Activated naive CD4-positive, alpha-beta T cell treated with anti-CD3 and anti-CD28 coated beads, Interleukin-2, amount 50 U/mL, for 24 hours (primary cell): Measurements from ENCODE around the gene ARHGAP22.

ENCODE experiments used
- H3K27ac Mint-ChIP-seq: one replicate; pipeline ENCODE4 v1.8.0; 2021; ENCODE audit warnings: mild to moderate bottlenecking, mixed read lengths
- H3K27me3 Mint-ChIP-seq: one replicate; pipeline ENCODE4 v1.8.0; 2021; ENCODE audit warnings: mixed read lengths
- H3K36me3 Mint-ChIP-seq: one replicate; pipeline ENCODE4 v1.8.0; 2021; ENCODE audit warnings: mixed read lengths
- H3K4me1 Mint-ChIP-seq: one replicate; pipeline ENCODE4 v1.8.0; 2021; ENCODE audit warnings: mixed read lengths
- H3K4me3 Mint-ChIP-seq: one replicate; pipeline ENCODE4 v1.8.0; 2021; ENCODE audit warnings: mild to moderate bottlenecking, mixed read lengths
- H3K9me3 Mint-ChIP-seq: one replicate; pipeline ENCODE4 v1.8.0; 2021; ENCODE audit warnings: mixed read lengths

The ARHGAP22 gene

GRCh38 chr10:48614481-48615390, 9.9 kb upstream of the ARHGAP22 start:
- no peaks in the 10 kb centered on the region for H3K36me3 Mint-ChIP-seq
- no peak overlapping the region for H3K4me3 Mint-ChIP-seq
- H3K27ac Mint-ChIP-seq, result no peak overlapping the region
- no peaks in the 10 kb centered on the region for H3K4me1 Mint-ChIP-seq
- peaks cover 15% of the 10 kb centered on the region for H3K27me3 Mint-ChIP-seq
- H3K9me3 Mint-ChIP-seq, result peaks cover 5% of the 10 kb centered on the region

- no peak overlapping the region for H3K27ac Mint-ChIP-seq
- H3K9me3 Mint-ChIP-seq, result peaks cover 5% of the 10 kb centered on the region
- no peaks in the 10 kb centered on the region for H3K36me3 Mint-ChIP-seq
- no peak overlapping the region for H3K4me3 Mint-ChIP-seq
- peaks cover 11% of the 10 kb centered on the region for H3K27me3 Mint-ChIP-seq
- H3K4me1 Mint-ChIP-seq, result no peaks in the 10 kb centered on the region
Observed at GRCh38 chr10:48613016-48613415, 8.1 kb upstream of the ARHGAP22 start.

GRCh38 chr10:48612236-48612943, 7.5 kb upstream of the ARHGAP22 start:
- peaks cover 5% of the 10 kb centered on the region for H3K9me3 Mint-ChIP-seq
- H3K4me1 Mint-ChIP-seq, result no peaks in the 10 kb centered on the region
- H3K4me3 Mint-ChIP-seq, result no peak overlapping the region
- peaks cover 11% of the 10 kb centered on the region for H3K27me3 Mint-ChIP-seq
- no peaks in the 10 kb centered on the region for H3K36me3 Mint-ChIP-seq
- no peak overlapping the region for H3K27ac Mint-ChIP-seq

- Mint-ChIP-seq H3K4me1 (no peaks in the 10 kb centered on the region), H3K27me3 (peaks cover 20% of the 10 kb centered on the region), H3K4me3 (no peak overlapping the region), H3K27ac (no peak overlapping the region), H3K36me3 (no peaks in the 10 kb centered on the region), H3K9me3 (peaks cover 3% of the 10 kb centered on the region)
Observed at GRCh38 chr10:48611133-48611532, 6.3 kb upstream of the ARHGAP22 start.

GRCh38 chr10:48610585-48611093, 5.8 kb upstream of the ARHGAP22 start:
- no peaks in the 10 kb centered on the region for H3K36me3 Mint-ChIP-seq
- no peaks in the 10 kb centered on the region for H3K4me1 Mint-ChIP-seq
- H3K27me3 Mint-ChIP-seq, result peaks cover 24% of the 10 kb centered on the region
- no peak overlapping the region for H3K4me3 Mint-ChIP-seq
- H3K27ac Mint-ChIP-seq, result no peak overlapping the region
- no peaks in the 10 kb centered on the region for H3K9me3 Mint-ChIP-seq

GRCh38 chr10:48609899-48610584, 5.2 kb upstream of the ARHGAP22 start:
- Mint-ChIP-seq H3K4me1 (peaks cover 4% of the 10 kb centered on the region), H3K27me3 (peaks cover 28% of the 10 kb centered on the region), H3K36me3 (no peaks in the 10 kb centered on the region), H3K4me3 (no peak overlapping the region), H3K27ac (no peak overlapping the region), H3K9me3 (no peaks in the 10 kb centered on the region)

GRCh38 chr10:48609441-48609840, 4.6 kb upstream of the ARHGAP22 start:
- Mint-ChIP-seq H3K4me1 (peaks cover 4% of the 10 kb centered on the region), H3K4me3 (no peak overlapping the region), H3K9me3 (no peaks in the 10 kb centered on the region), H3K27me3 (peaks cover 26% of the 10 kb centered on the region), H3K27ac (no peak overlapping the region), H3K36me3 (no peaks in the 10 kb centered on the region)

GRCh38 chr10:48608976-48609375, 4.1 kb upstream of the ARHGAP22 start:
- Mint-ChIP-seq H3K4me1 (peaks cover 4% of the 10 kb centered on the region), H3K27me3 (peaks cover 30% of the 10 kb centered on the region), H3K36me3 (no peaks in the 10 kb centered on the region), H3K9me3 (no peaks in the 10 kb centered on the region), H3K4me3 (no peak overlapping the region), H3K27ac (no peak overlapping the region)

GRCh38 chr10:48608279-48608681, 3.4 kb upstream of the ARHGAP22 start:
- Mint-ChIP-seq H3K27me3 (peaks cover 29% of the 10 kb centered on the region), H3K9me3 (no peaks in the 10 kb centered on the region), H3K36me3 (no peaks in the 10 kb centered on the region), H3K27ac (no peak overlapping the region), H3K4me1 (peaks cover 4% of the 10 kb centered on the region), H3K4me3 (no peak overlapping the region)

GRCh38 chr10:48607356-48608278, 2.7 kb upstream of the ARHGAP22 start:
- Mint-ChIP-seq H3K36me3 (no peaks in the 10 kb centered on the region), H3K4me3 (no peak overlapping the region), H3K27me3 (peaks cover 30% of the 10 kb centered on the region), H3K27ac (no peak overlapping the region), H3K4me1 (peaks cover 4% of the 10 kb centered on the region), H3K9me3 (no peaks in the 10 kb centered on the region)

- Mint-ChIP-seq H3K27me3 (peaks cover 27% of the 10 kb centered on the region), H3K4me1 (peaks cover 4% of the 10 kb centered on the region)
Observed at GRCh38 chr10:48606530-48607355, 1.9 kb upstream of the ARHGAP22 start.

GRCh38 chr10:48605786-48606529, 1.1 kb upstream of the ARHGAP22 start:
- no peaks in the 10 kb centered on the region for H3K36me3 Mint-ChIP-seq
- H3K27me3 Mint-ChIP-seq, result peaks cover 27% of the 10 kb centered on the region
- no peak overlapping the region for H3K4me3 Mint-ChIP-seq
- H3K4me1 Mint-ChIP-seq, result peaks cover 4% of the 10 kb centered on the region
- H3K27ac Mint-ChIP-seq, result no peak overlapping the region
- no peaks in the 10 kb centered on the region for H3K9me3 Mint-ChIP-seq

More at GRCh38 chr10:48606530-48607355, 1.9 kb upstream of the ARHGAP22 start:
- no peak overlapping the region for H3K27ac Mint-ChIP-seq
- no peak overlapping the region for H3K4me3 Mint-ChIP-seq
- H3K9me3 Mint-ChIP-seq, result no peaks in the 10 kb centered on the region
- H3K36me3 Mint-ChIP-seq, result no peaks in the 10 kb centered on the region
